Thoracic aorta (tissue), 2 donors: Measurements from ENCODE around the gene RARB. TPM values are rescaled to one million over a fixed set of nuclear protein-coding genes. Genes with fewer than 3 reads are reported as not detected.
A peak's percentile ranks its signal among the peaks of the same experiment; 100 is the strongest.

ENCODE experiments used
- ATAC-seq: fragments of 150-250 bp; one replicate; pipeline ENCODE4 v1.8.0; 2017; ENCODE audit warnings: low read depth; ENCODE audit not compliant: insufficient number of reproducible peaks, low FRiP score
- DNase-seq: peaks from one replicate; pipeline ENCODE4 v3.0.0-alpha.2; 2020; ENCODE audit warnings: low spot score
- H3K27ac ChIP-seq, 2 donors: fragments of 200-600 bp; sonication (generic); 1 replicate in 1 of 2; 2 replicates in 1 of 2; pipeline ENCODE4 v1.5.1; 2016; ENCODE audit warnings: mild to moderate bottlenecking in 2 of 2, moderate library complexity in 2 of 2
- H3K27me3 ChIP-seq: fragments of 200-600 bp; sonication (generic); replicated peaks from 2 replicates; pipeline ENCODE4 v1.6.0; 2016; ENCODE audit warnings: mild to moderate bottlenecking; ENCODE audit not compliant: insufficient read depth
- H3K36me3 ChIP-seq: fragments of 200-600 bp; sonication (generic); one replicate; pipeline ENCODE4 v1.5.1; 2016
- H3K4me1 ChIP-seq, 2 donors: fragments of 200-600 bp; sonication (generic); 1 replicate in 1 of 2; 2 replicates in 1 of 2; pipeline versions ENCODE4 v1.5.1 to v1.6.0; 2016; ENCODE audit warnings: low read depth in 2 of 2, mild to moderate bottlenecking in 1 of 2; ENCODE audit not compliant: control insufficient read depth in 1 of 2
- H3K4me3 ChIP-seq: fragments of 200-600 bp; sonication (generic); 2 replicates; pipeline ENCODE4 v1.5.1; 2016; ENCODE audit warnings: mild to moderate bottlenecking
- H3K9me3 ChIP-seq: fragments of 200-600 bp; sonication (generic); 2 replicates; pipeline ENCODE4 v1.5.1; 2016
- total RNA-seq, 2 donors: library from RNA; depleted of rRNA; stranded (reverse); fragments of >200 nt; gene quantifications; one replicate each; pipeline versions ENCODE4 v1.1.0 to v1.2.3, GENCODE V29; 2016
- TF ChIP-seq, protein P1 (sequence below): fragments of 200-600 bp; sonication (generic); IDR thresholded peaks from one replicate; pipeline ENCODE4 v1.5.1; 2019; ENCODE audit warnings: antibody characterized with exemption

The RARB gene
- total RNA-seq, 2 donors from 2014 or later = 3.8 to 12.3 TPM

GRCh38 chr3:25588441-25589103, 160.5 kb downstream of the RARB start:
- H3K27me3 ChIP-seq = no peaks in the 10 kb centered on the region
- no peaks in the 10 kb centered on the region for H3K36me3 ChIP-seq
- ATAC-seq = no peak
- H3K4me1 ChIP-seq = peaks cover 17 to 26% of the 10 kb centered on the region in 2 donors
- DNase-seq = no peak
- H3K9me3 ChIP-seq = no peaks in the 10 kb centered on the region
- H3K4me3 ChIP-seq = no peak overlapping the region
- H3K27ac ChIP-seq = no peak overlapping the region
- TF ChIP-seq, protein P1, sequence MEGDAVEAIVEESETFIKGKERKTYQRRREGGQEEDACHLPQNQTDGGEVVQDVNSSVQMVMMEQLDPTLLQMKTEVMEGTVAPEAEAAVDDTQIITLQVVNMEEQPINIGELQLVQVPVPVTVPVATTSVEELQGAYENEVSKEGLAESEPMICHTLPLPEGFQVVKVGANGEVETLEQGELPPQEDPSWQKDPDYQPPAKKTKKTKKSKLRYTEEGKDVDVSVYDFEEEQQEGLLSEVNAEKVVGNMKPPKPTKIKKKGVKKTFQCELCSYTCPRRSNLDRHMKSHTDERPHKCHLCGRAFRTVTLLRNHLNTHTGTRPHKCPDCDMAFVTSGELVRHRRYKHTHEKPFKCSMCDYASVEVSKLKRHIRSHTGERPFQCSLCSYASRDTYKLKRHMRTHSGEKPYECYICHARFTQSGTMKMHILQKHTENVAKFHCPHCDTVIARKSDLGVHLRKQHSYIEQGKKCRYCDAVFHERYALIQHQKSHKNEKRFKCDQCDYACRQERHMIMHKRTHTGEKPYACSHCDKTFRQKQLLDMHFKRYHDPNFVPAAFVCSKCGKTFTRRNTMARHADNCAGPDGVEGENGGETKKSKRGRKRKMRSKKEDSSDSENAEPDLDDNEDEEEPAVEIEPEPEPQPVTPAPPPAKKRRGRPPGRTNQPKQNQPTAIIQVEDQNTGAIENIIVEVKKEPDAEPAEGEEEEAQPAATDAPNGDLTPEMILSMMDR = no peak

DNA sequence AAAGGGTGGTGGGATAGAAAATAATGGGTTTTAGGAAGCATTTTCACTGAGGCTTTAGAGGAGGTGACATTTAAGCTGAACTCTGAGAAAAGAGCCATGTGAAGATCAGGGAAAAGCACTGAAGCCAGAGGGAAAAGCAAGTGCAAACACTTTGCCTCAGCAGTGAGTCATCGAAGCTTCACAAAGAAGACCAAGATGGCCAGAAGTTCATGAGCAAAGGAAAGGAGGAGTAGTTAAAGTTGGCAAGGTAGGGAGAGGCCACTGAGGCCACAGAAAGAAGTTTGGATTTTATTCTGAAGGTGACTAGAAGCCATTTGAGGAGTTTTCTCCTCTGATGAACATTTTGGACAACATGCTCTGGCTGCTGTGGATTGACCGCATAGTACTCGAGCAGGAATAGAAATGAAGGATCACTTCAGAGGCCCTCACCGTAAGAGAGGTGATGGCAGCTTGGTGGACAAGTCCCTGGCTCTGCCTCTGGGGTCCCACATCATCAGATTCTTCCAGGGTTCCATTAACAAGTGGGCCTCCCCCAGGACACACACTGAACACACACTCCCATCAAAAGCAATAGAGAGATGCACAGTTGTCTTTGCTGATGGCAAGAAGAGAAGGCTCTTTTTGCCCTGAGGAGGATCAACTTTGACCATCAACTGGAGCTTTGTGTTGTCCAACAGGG, 161.2 kb downstream of the RARB start:
- ATAC-seq = no peak
- H3K27ac ChIP-seq = peak overlapping the region in 1 of 2 donors; percentile 36

GRCh38 chr3:25589783-25590258, 161.8 kb downstream of the RARB start:
- H3K9me3 ChIP-seq = no peaks in the 10 kb centered on the region
- no peaks in the 10 kb centered on the region for H3K36me3 ChIP-seq
- TF ChIP-seq, protein P1 = no peak
- peak overlapping the region; percentile 17 to 36 for H3K27ac ChIP-seq
- H3K27me3 ChIP-seq = no peaks in the 10 kb centered on the region
- H3K4me1 ChIP-seq = peaks cover 19 to 34% of the 10 kb centered on the region in 2 donors
- H3K4me3 ChIP-seq = no peak overlapping the region
- ATAC-seq = no peak
- DNase-seq = no peak

More for the DNA sequence above, 161.2 kb downstream of the RARB start:
- TF ChIP-seq, protein P1 = no peak
- Histone ChIP-seq H3K4me3 (no peak overlapping the region), H3K9me3 (no peaks in the 10 kb centered on the region), H3K4me1 (peaks cover 19 to 33% of the 10 kb centered on the region in 2 donors), H3K27me3 (no peaks in the 10 kb centered on the region), H3K36me3 (no peaks in the 10 kb centered on the region)
- no peak for DNase-seq

GRCh38 chr3:25592510-25592968, 164.5 kb downstream of the RARB start:
- Histone ChIP-seq H3K9me3 (no peaks in the 10 kb centered on the region), H3K27ac (peak overlapping the region in 1 of 2 donors; percentile 55), H3K4me1 (peaks cover 19 to 34% of the 10 kb centered on the region in 2 donors), H3K4me3 (no peak overlapping the region), H3K27me3 (no peaks in the 10 kb centered on the region), H3K36me3 (no peaks in the 10 kb centered on the region)
- TF ChIP-seq, protein P1 = peak; percentile 30
- DNase-seq = peak; percentile 31
- no peak for ATAC-seq

DNA sequence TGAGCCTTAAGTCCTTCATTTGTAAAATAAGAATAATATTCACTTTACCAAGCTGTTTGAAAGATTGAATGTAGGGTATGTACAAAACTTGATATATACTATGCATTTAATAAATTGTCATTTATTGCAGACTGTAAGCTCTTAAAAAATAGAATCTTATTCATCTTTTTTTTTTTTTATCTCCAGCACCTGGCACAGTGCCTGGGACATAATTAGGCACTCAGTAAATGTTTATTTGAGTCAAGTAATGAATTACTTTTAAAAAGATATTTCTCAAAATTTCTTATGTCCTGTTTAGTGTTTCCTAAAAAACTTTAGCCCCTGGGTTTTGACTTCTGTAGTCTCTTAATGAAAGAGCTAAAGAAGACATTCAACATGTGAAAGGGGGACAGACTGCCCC, 164.9 kb downstream of the RARB start:
- no peak for ATAC-seq
- DNase-seq = no peak
- H3K36me3 ChIP-seq = no peaks in the 10 kb centered on the region
- TF ChIP-seq, protein P1 = no peak
- H3K4me3 ChIP-seq = no peak overlapping the region
- H3K4me1 ChIP-seq = peaks cover 19 to 34% of the 10 kb centered on the region in 2 donors
- no peaks in the 10 kb centered on the region for H3K27me3 ChIP-seq
- H3K27ac ChIP-seq = peak overlapping the region in 1 of 2 donors; percentile 55
- H3K9me3 ChIP-seq = no peaks in the 10 kb centered on the region
